ENCODE results near the gene TNS4.

Gene TNS4

GRCh38 chr17:40474419-40475002, 26.9 kb downstream of the TNS4 start:
- in situ Hi-C loops (cut with MboI; ENCODE audit: low pct_unique_long_range_greater_than_20kb, low sequenced_read_pairs, unreplicated experiment): no loop called here
- no peak for TF ChIP-seq CTCF (IDR thresholded peaks at IDR 0.05; ENCODE audit: extremely low read depth, insufficient read depth, missing control alignments)
- no peak for DNase-seq (ENCODE audit: low spot score)

- DNase-seq (ENCODE audit: low spot score): no peak
- TF ChIP-seq CTCF (IDR thresholded peaks at IDR 0.05; ENCODE audit: extremely low read depth, insufficient read depth, missing control alignments): no peak
- in situ Hi-C loops (cut with MboI; ENCODE audit: low pct_unique_long_range_greater_than_20kb, low sequenced_read_pairs, unreplicated experiment): no loop called here
Measured at GRCh38 chr17:40473573-40474365, 27.7 kb downstream of the TNS4 start.

- no peak for TF ChIP-seq CTCF (IDR thresholded peaks at IDR 0.05; ENCODE audit: extremely low read depth, insufficient read depth, missing control alignments)
- DNase-seq (ENCODE audit: low spot score): no peak
- in situ Hi-C loops (cut with MboI; ENCODE audit: low pct_unique_long_range_greater_than_20kb, low sequenced_read_pairs, unreplicated experiment): no loop called here
Measured at GRCh38 chr17:40472733-40473452, 28.5 kb downstream of the TNS4 start.

GRCh38 chr17:40471846-40472732, 29.3 kb downstream of the TNS4 start:
- DNase-seq (ENCODE audit: low spot score): no peak
- no peak for TF ChIP-seq CTCF (IDR thresholded peaks at IDR 0.05; ENCODE audit: extremely low read depth, insufficient read depth, missing control alignments)
- in situ Hi-C loops (cut with MboI; ENCODE audit: low pct_unique_long_range_greater_than_20kb, low sequenced_read_pairs, unreplicated experiment): no loop called here

- DNase-seq (ENCODE audit: low spot score): no peak
- in situ Hi-C loops (cut with MboI; ENCODE audit: low pct_unique_long_range_greater_than_20kb, low sequenced_read_pairs, unreplicated experiment): no loop called here
- no peak for TF ChIP-seq CTCF (IDR thresholded peaks at IDR 0.05; ENCODE audit: extremely low read depth, insufficient read depth, missing control alignments)
Measured at GRCh38 chr17:40470932-40471828, 30.2 kb downstream of the TNS4 start.

All from GM13977 (cell line).